Measurements from ENCODE around the gene SRSF1. TPM values are rescaled to one million over a fixed set of nuclear protein-coding genes. Genes with fewer than 3 reads are reported as not detected.

SRSF1 gene
- total RNA-seq, 1 experiment from 2014 or later: 325 TPM

GRCh38 chr17:57984261-57984890, 22.7 kb downstream of the SRSF1 start:
- Mint-ChIP-seq H3K4me3 (ENCODE audit: unreplicated experiment) (no peak overlapping the region), H3K27ac (ENCODE audit: unreplicated experiment) (peak overlapping the region; percentile 57), H3K36me3 (ENCODE audit: insufficient read depth, unreplicated experiment) (peaks cover 78% of the 10 kb centered on the region), H3K9me3 (ENCODE audit: unreplicated experiment) (no peaks in the 10 kb centered on the region), H3K4me1 (ENCODE audit: low read depth, unreplicated experiment) (peaks cover 33% of the 10 kb centered on the region), H3K27me3 (ENCODE audit: insufficient read depth, unreplicated experiment) (no peaks in the 10 kb centered on the region)
- Histone ChIP-seq H3K27me3 (replicated peaks; ENCODE audit: control insufficient read depth, insufficient read depth, low read length) (no peaks in the 10 kb centered on the region), H3K9me3 (no peaks in the 10 kb centered on the region), H3K36me3 (ENCODE audit: control insufficient read depth, insufficient read depth, low read length) (no peaks in the 10 kb centered on the region), H3K4me3 (ENCODE audit: low read depth, low read length) (no peak overlapping the region), H3K4me1 (peaks cover 34% of the 10 kb centered on the region)
- ChIA-PET CTCF (interaction anchor here (0.6 to 1.4 kb wide), 4 partner anchors 29 to 898 kb away, joined by 3 to 4 read pairs (median 3); partner anchors contain the start of gene CUEDC1), POLR2A (no interaction called here)
- BruUV-seq (replicated peaks): no TSS peak
- TF ChIP-seq CTCF (IDR thresholded peaks at IDR 0.05; ENCODE audit: insufficient read depth in 1 of 2, low read depth in 1 of 2, low read length in 1 of 2, severe bottlenecking in 1 of 2, unreplicated experiment in 1 of 2): no peak
- DNase-seq: no peak
- intact Hi-C loops (cut with micrococcal nuclease; ENCODE audit: unreplicated experiment): no loop called here

DNA sequence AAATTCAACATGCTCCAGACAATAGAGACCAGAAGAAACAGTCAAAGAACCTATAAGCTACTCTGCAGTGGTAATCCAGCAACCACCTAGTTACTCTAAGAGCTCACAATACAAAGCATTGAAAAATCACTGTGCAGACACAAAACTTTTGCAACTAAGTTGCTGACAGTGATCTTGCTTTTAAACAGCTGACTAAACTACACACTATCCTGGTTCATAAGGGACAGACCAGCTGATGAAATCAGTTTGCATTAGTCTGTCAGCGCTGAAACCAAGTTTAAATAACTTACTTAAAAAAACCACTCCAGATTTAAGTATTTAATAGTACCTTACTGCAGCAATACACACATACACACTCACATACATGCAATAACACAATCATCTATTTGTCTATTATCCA, 23.6 kb downstream of the SRSF1 start:
- Histone ChIP-seq H3K9me3 (no peaks in the 10 kb centered on the region), H3K4me3 (ENCODE audit: low read depth, low read length) (no peak overlapping the region), H3K36me3 (ENCODE audit: control insufficient read depth, insufficient read depth, low read length) (no peaks in the 10 kb centered on the region; the same call in 1 of the 2 replicates), H3K27me3 (replicated peaks; ENCODE audit: control insufficient read depth, insufficient read depth, low read length) (no peaks in the 10 kb centered on the region), H3K4me1 (peaks cover 29% of the 10 kb centered on the region)
- BruUV-seq (replicated peaks): no TSS peak
- Mint-ChIP-seq H3K27ac (ENCODE audit: unreplicated experiment) (peak overlapping the region; percentile 57), H3K9me3 (ENCODE audit: unreplicated experiment) (no peaks in the 10 kb centered on the region), H3K4me3 (ENCODE audit: unreplicated experiment) (no peak overlapping the region), H3K27me3 (ENCODE audit: insufficient read depth, unreplicated experiment) (no peaks in the 10 kb centered on the region), H3K4me1 (ENCODE audit: low read depth, unreplicated experiment) (peaks cover 30% of the 10 kb centered on the region), H3K36me3 (ENCODE audit: insufficient read depth, unreplicated experiment) (peaks cover 78% of the 10 kb centered on the region)
- intact Hi-C loops (cut with micrococcal nuclease; ENCODE audit: unreplicated experiment): no loop called here
- ChIA-PET CTCF (interaction anchor here (0.6 to 0.9 kb wide), 2 partner anchors 91 to 1124 kb away, joined by 3 to 5 read pairs; no protein-coding TSS in a partner anchor), POLR2A (interaction anchor here (0.6 kb wide), 1 partner anchor 80 kb away, joined by 3 read pairs; no protein-coding TSS in a partner anchor)
- DNase-seq: no peak
- TF ChIP-seq CTCF (IDR thresholded peaks at IDR 0.05; ENCODE audit: insufficient read depth in 1 of 2, low read depth in 1 of 2, low read length in 1 of 2, severe bottlenecking in 1 of 2, unreplicated experiment in 1 of 2): no peak

DNA sequence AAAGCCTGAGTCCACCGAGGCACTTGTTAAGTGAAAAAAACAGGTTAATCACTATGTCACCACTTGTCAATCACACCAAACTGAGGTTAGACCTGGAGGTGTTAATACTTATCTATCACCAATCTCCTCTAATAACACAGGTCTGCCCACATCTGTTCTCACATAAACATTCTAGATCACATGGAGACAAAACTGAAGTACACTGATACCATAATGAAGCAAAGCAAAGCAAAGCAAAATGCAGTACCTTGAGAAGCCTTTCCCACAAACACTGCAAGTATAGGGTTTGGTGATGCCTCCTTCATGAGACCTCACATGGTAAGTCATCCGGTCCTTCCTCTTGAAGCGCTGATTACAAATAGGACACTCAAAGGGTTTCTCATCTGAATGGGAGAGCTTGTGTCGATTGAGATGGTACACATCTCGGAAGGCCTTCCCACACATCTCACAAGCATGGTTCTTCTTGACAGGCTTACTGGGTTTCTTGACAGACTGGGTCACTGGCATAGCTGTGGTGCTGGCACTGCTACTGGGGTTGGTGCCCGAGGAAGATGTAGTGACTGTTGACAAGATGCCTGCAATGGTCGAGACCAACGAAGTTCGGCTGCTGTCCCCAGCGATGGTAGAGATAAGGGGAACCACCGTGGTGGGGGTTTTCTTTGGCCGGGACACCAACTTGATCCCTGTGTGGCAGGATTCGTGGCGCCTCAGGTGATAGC, 24.4 kb downstream of the SRSF1 start:
- no peak for DNase-seq
- Mint-ChIP-seq H3K4me3 (ENCODE audit: unreplicated experiment) (no peak overlapping the region), H3K4me1 (ENCODE audit: low read depth, unreplicated experiment) (peaks cover 30% of the 10 kb centered on the region), H3K27ac (ENCODE audit: unreplicated experiment) (no peak overlapping the region), H3K36me3 (ENCODE audit: insufficient read depth, unreplicated experiment) (peaks cover 81% of the 10 kb centered on the region), H3K9me3 (ENCODE audit: unreplicated experiment) (no peaks in the 10 kb centered on the region), H3K27me3 (ENCODE audit: insufficient read depth, unreplicated experiment) (no peaks in the 10 kb centered on the region)
- H3K27me3 ChIP-seq (replicated peaks; ENCODE audit: control insufficient read depth, insufficient read depth, low read length): no peaks in the 10 kb centered on the region
- ChIA-PET POLR2A (no interaction called here), CTCF (interaction anchor here (0.9 kb wide), 1 partner anchor 90 kb away, joined by 3 read pairs; no protein-coding TSS in a partner anchor)
- BruUV-seq (replicated peaks): no TSS peak
- H3K36me3 ChIP-seq (ENCODE audit: control insufficient read depth, insufficient read depth, low read length): no peaks in the 10 kb centered on the region; the same call in 1 of the 2 replicates
- H3K4me1 ChIP-seq: peaks cover 29% of the 10 kb centered on the region
- H3K9me3 ChIP-seq: no peaks in the 10 kb centered on the region
- H3K4me3 ChIP-seq (ENCODE audit: low read depth, low read length): no peak overlapping the region
- intact Hi-C loops (cut with micrococcal nuclease; ENCODE audit: unreplicated experiment): no loop called here
- TF ChIP-seq CTCF (IDR thresholded peaks at IDR 0.05; ENCODE audit: insufficient read depth in 1 of 2, low read depth in 1 of 2, low read length in 1 of 2, severe bottlenecking in 1 of 2, unreplicated experiment in 1 of 2): no peak
